ENCODE measurements around the gene NR2C2. TPM values are rescaled to one million over a fixed set of nuclear protein-coding genes. Genes with fewer than 3 reads are reported as not detected.
A peak's percentile ranks its signal among the peaks of the same experiment; 100 is the strongest.
"Not testable (repeated sequence)": the region's sequence is repeated elsewhere in the genome, so short reads cannot be mapped to it uniquely, and the experiment has no call there.

Gene NR2C2
- 10 to 100 TPM; 58.3 to 74.3 TPM for total RNA-seq

DNA sequence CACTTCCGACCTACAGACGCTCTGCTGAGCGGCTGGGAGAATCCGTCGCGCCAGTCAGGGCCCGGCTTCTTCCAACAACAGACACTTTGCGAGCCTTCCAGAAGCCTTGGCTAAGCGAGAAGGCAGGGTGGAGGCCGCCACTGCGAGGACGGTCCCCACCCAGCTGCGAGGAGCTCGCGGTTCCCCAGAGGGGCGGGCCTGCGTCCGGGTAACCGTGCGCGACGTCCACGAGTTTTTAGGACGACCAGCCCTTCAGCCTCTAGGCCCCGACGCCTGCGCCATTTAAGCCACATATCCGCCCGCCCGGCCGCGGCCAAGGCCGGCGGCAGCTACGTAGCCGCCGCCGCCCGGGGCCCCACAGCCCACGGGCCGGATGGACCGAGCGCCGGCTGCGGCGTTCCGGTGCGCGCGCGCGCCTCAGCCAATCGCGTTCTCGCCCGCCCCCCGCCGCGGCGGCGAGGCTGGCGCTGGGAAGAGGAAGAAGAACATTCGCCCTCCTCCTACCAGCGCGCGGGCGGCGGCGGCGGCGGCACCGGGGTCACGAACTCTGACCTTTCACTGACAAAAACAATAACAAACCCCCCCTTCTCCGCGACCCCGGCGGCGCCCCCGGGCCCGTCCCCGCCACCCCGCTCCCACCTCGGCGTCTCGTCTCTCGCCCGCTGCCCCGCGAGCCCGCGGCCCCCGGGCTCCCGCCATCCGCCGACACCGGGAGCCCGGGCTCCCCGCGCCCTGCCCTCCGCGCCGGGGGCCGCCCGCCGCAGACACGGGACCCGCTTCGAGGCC lies at the start of gene NR2C2:
TSS of gene NR2C2 (plus strand) at position 484 of the 786 bp plus-strand sequence. CDS start 56,332 bp downstream, outside the sequence.
- Mint-ChIP-seq H3K4me1 (ENCODE audit: low read depth in 2 of 2) (peaks cover 30 to 34% of the 10 kb centered on the region in 2 donors), H3K27ac (peak within 1 kb of the TSS; percentile 98), H3K9me3 (no peaks in the 10 kb centered on the region), H3K27me3 (no peaks in the 10 kb centered on the region), H3K36me3 (peaks cover 13% of the 10 kb centered on the region), H3K4me3 (peak within 1 kb of the TSS; percentile 99)
- peak; percentile 85 for ATAC-seq
- peak; percentile 92 for DNase-seq (ENCODE audit: low spot score)

GRCh38 chr3:14898929-14899328 lies 48.5 kb upstream of the NR2C2 start:
- peaks cover 4 to 7% of the 10 kb centered on the region in 2 donors for H3K4me1 Mint-ChIP-seq (ENCODE audit: low read depth in 2 of 2)
- DNase-seq (ENCODE audit: low spot score): no peak
- H3K4me3 Mint-ChIP-seq: no peak overlapping the region
- ATAC-seq: no peak
- H3K36me3 Mint-ChIP-seq: no peaks in the 10 kb centered on the region
- peaks cover 20 to 46% of the 10 kb centered on the region in 2 donors for H3K27me3 Mint-ChIP-seq
- H3K27ac Mint-ChIP-seq: no peak overlapping the region
- H3K9me3 Mint-ChIP-seq: no peaks in the 10 kb centered on the region

DNA sequence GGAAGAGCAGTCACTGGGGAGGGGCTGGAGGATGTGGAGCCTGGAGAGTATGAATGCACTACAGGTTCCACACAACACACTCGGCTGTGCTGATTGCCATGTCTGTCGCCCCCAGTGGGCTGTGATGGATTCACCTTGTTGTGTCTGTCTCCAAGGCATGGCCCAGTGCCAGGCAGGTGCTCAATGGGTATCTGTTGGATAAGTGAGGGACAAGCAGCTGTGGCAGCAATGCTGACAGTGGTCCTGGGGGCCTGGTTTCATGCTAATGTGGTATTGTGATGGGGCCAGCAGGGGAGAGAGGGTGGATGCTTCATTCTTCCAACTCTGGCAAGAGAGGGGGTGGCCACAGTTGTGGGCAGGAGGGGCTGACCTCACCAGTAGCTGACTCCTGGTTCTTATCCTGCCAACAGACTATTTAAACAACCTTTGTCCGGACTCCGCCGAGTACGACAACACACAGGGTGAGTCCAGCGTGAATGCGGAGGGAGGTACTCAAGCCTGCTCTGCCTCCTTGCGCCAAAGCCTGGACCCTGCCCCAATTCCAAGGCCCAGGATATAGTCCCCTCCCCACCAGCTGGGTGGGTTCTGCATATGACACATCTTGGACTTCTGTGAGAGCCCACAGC lies 47.3 kb upstream of the NR2C2 start:
- DNase-seq (ENCODE audit: low spot score): no peak
- Mint-ChIP-seq H3K4me3 (no peak overlapping the region), H3K27me3 (peaks cover 17 to 41% of the 10 kb centered on the region in 2 donors), H3K4me1 (ENCODE audit: low read depth in 2 of 2) (peaks cover 4 to 7% of the 10 kb centered on the region in 2 donors), H3K27ac (no peak overlapping the region), H3K9me3 (peaks cover 1% of the 10 kb centered on the region), H3K36me3 (peaks cover 2% of the 10 kb centered on the region)
- ATAC-seq: no peak

DNA sequence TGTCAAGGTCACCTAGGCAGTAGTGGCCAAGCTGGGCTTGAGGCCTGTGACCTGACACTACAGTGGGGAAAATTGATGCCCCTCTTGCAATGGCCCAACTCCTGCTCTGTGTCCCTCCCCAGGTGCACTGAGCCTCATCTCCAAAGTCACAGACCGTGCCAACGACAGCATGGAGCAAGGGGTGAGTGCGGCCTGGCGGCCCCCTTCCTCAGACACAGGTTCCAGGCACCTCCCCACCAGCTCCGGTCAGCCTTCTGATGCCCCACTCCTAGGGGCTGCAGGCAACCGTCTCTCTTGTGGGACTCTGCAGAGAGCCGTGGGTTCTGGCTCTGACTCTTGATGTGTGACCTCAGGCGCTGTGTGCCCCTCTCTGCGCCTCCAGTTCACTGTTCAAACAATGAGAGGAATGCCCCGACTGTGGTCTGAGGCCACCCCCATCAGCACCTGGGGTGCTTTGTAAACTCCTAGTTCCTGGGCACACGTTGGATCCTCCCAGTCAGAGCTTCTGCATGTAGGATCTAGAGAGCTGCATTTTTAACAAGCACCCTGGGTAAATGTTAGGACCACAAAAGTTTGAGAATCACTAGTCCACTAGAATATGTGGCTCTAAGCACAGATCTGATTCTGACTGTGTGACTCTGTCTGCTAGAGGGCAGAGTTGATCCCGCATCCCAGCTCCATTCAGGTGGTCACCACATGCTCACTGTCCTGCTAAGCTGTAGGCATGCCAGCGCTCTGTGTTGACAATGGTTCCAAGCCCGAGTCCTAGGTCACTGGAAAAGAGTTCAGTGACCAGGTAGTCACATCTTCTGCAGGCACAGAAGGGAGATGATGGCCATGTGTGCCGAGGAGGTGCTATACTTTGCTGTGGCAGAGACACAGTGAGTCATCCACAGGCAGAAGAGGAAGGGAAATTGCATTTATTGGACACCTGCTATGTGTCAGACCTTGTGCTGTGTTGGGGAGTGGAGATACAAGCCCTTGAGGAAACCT lies 46.2 kb upstream of the NR2C2 start:
- peak in 1 of 2 donors; percentile 43 for ATAC-seq
- Mint-ChIP-seq H3K27me3 (peaks cover 15 to 37% of the 10 kb centered on the region in 2 donors), H3K9me3 (peaks cover 5% of the 10 kb centered on the region), H3K27ac (no peak overlapping the region), H3K4me1 (ENCODE audit: low read depth in 2 of 2) (peaks cover 4 to 7% of the 10 kb centered on the region in 2 donors), H3K4me3 (no peak overlapping the region), H3K36me3 (peaks cover 9% of the 10 kb centered on the region)
- no peak for DNase-seq (ENCODE audit: low spot score)

- H3K4me3 Mint-ChIP-seq: no peak overlapping the region
These were observed 44.7 kb upstream of the NR2C2 start for GRCh38 chr3:14902719-14903118.

DNA sequence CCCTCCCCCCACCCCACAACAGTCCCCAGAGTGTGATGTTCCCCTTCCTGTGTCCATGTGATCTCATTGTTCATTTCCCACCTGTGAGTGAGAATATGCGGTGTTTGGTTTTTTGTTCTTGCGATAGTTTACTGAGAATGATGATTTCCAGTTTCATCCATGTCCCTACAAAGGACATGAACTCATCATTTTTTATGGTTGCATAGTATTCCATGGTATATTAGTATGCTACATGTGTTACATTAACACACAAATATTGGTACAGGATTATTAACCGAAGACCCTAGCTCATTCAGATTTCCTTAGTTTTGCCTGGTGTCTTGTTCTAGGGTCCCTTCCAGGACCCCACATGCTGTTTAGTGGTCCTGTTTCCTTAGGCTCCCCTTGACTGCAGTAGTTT lies 43.9 kb upstream of the NR2C2 start:
- H3K36me3 Mint-ChIP-seq; H3K4me3 Mint-ChIP-seq; H3K27ac Mint-ChIP-seq; H3K9me3 Mint-ChIP-seq; H3K4me1 Mint-ChIP-seq (ENCODE audit: low read depth in 2 of 2); DNase-seq (ENCODE audit: low spot score); ATAC-seq: not testable (repeated sequence)
- peaks cover 15 to 26% of the 10 kb centered on the region in 2 donors for H3K27me3 Mint-ChIP-seq

More at GRCh38 chr3:14902719-14903118, 44.7 kb upstream of the NR2C2 start:
- ATAC-seq (no peak), DNase-seq (ENCODE audit: low spot score) (no peak)
- Mint-ChIP-seq H3K4me1 (ENCODE audit: low read depth in 2 of 2) (peaks cover 4 to 7% of the 10 kb centered on the region in 2 donors), H3K9me3 (peaks cover 5% of the 10 kb centered on the region), H3K27me3 (peaks cover 15 to 31% of the 10 kb centered on the region in 2 donors), H3K36me3 (peaks cover 9% of the 10 kb centered on the region), H3K27ac (no peak overlapping the region)

DNA sequence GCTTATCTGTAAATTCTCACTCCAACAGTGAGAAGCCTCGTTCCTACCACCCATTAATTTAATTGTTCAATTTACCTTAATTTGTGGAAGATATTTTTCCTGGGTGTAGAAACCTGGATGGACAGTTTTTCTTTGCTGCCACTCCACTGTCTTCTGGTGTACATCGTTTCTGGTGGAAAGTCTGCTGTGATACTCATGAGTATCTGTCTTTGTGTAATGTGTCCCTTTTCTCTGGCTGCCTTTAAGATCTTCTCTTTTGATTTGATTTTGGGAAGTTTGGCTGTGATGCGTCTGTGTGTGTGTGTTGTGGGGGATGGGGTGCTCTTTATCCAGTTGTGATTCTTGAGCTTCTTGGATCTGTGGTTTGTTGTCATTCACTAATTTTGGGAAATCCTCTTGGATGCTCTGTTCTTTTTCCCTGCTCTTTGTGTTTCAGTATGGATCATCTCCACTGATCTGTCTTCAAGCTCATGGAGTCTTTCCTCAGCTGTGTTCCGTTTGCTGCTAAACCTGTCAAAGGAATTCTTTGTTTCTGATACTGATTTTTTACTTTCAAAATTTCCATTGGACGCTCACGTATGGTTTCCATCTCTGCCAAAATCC lies 42.2 kb upstream of the NR2C2 start:
- peaks cover 9% of the 10 kb centered on the region for H3K36me3 Mint-ChIP-seq

GRCh38 chr3:14906355-14906971 lies 40.9 kb upstream of the NR2C2 start:
- Mint-ChIP-seq H3K27ac (no peak overlapping the region), H3K4me3 (no peak overlapping the region), H3K4me1 (ENCODE audit: low read depth in 2 of 2) (no peaks in the 10 kb centered on the region), H3K27me3 (peaks cover 7 to 13% of the 10 kb centered on the region in 2 donors), H3K9me3 (peaks cover 5% of the 10 kb centered on the region), H3K36me3 (peaks cover 9% of the 10 kb centered on the region)
- no peak for DNase-seq (ENCODE audit: low spot score)
- no peak for ATAC-seq

More for the DNA sequence above, 42.2 kb upstream of the NR2C2 start:
- H3K9me3 Mint-ChIP-seq: peaks cover 5% of the 10 kb centered on the region
- no peak for DNase-seq (ENCODE audit: low spot score)
- H3K27ac Mint-ChIP-seq: no peak overlapping the region
- peaks cover 7 to 13% of the 10 kb centered on the region in 2 donors for H3K27me3 Mint-ChIP-seq
- no peak overlapping the region for H3K4me3 Mint-ChIP-seq
- H3K4me1 Mint-ChIP-seq (ENCODE audit: low read depth in 2 of 2): no peaks in the 10 kb centered on the region
- no peak for ATAC-seq

GRCh38 chr3:14907043-14907966 lies 40.1 kb upstream of the NR2C2 start:
- Mint-ChIP-seq H3K27ac (no peak overlapping the region), H3K4me1 (ENCODE audit: low read depth in 2 of 2) (no peaks in the 10 kb centered on the region), H3K36me3 (peaks cover 9% of the 10 kb centered on the region), H3K9me3 (peaks cover 5% of the 10 kb centered on the region), H3K4me3 (no peak overlapping the region), H3K27me3 (peaks cover 11 to 13% of the 10 kb centered on the region in 2 donors)
- no peak for ATAC-seq
- no peak for DNase-seq (ENCODE audit: low spot score)

- H3K9me3 Mint-ChIP-seq: peaks cover 5% of the 10 kb centered on the region
- ATAC-seq (no peak), DNase-seq (ENCODE audit: low spot score) (no peak)
- no peak overlapping the region for H3K27ac Mint-ChIP-seq
- H3K36me3 Mint-ChIP-seq: peaks cover 9% of the 10 kb centered on the region
- H3K4me3 Mint-ChIP-seq: no peak overlapping the region
- H3K27me3 Mint-ChIP-seq: peaks cover 17 to 19% of the 10 kb centered on the region in 2 donors
- no peaks in the 10 kb centered on the region for H3K4me1 Mint-ChIP-seq (ENCODE audit: low read depth in 2 of 2)
These were observed 38.1 kb upstream of the NR2C2 start for GRCh38 chr3:14909250-14909649.

GRCh38 chr3:14911651-14912050 lies 35.7 kb upstream of the NR2C2 start:
- no peaks in the 10 kb centered on the region for H3K4me1 Mint-ChIP-seq (ENCODE audit: low read depth in 2 of 2)

More at GRCh38 chr3:14911651-14912050, 35.7 kb upstream of the NR2C2 start:
- Mint-ChIP-seq H3K27ac (no peak overlapping the region), H3K4me3 (no peak overlapping the region), H3K27me3 (peaks cover 7 to 10% of the 10 kb centered on the region in 2 donors), H3K36me3 (no peaks in the 10 kb centered on the region), H3K9me3 (no peaks in the 10 kb centered on the region)
- ATAC-seq (peak in 1 of 2 donors; percentile 43), DNase-seq (ENCODE audit: low spot score) (no peak)
